Kidney (tissue), 14 donors: ENCODE data around the gene PHF21B. TPM values are rescaled to one million over a fixed set of nuclear protein-coding genes. Genes with fewer than 3 reads are reported as not detected.

Source experiments
- DNase-seq, 5 donors: peaks; one replicate each; pipeline ENCODE4 v3.0.0-alpha.2; 2013 to 2020
- FAIRE-seq: peaks from 2 replicates; lab custom pipeline; 2012; peaks lifted over from hg19 to GRCh38; lab: Jason Lieb, UNC
- H3K27ac ChIP-seq, 2 donors: one replicate each; pipeline ENCODE4 v1.7.0; 2013; ENCODE audit warnings: low read depth in 2 of 2, low read length in 2 of 2, inconsistent platforms in 1 of 2
- H3K27me3 ChIP-seq: one replicate; pipeline ENCODE4 v1.7.1; 2013; ENCODE audit warnings: low read length, inconsistent platforms; ENCODE audit not compliant: control insufficient read depth, insufficient read depth
- H3K36me3 ChIP-seq, 3 donors: one replicate each; pipeline versions ENCODE4 v1.7.0 to v1.7.1; 2013; ENCODE audit warnings: low read length in 3 of 3, control low read depth in 1 of 3, inconsistent platforms in 1 of 3; ENCODE audit not compliant: insufficient read depth in 3 of 3, control insufficient read depth in 2 of 3
- H3K4me1 ChIP-seq, 3 donors: one replicate each; pipeline versions ENCODE4 v1.7.0 to v1.7.1; 2013; ENCODE audit warnings: low read length in 3 of 3, inconsistent platforms in 1 of 3, low read depth in 1 of 3; ENCODE audit not compliant: control insufficient read depth in 2 of 3, insufficient read depth in 2 of 3
- H3K4me3 ChIP-seq, 3 donors: one replicate each; pipeline versions ENCODE4 v1.7.0 to v1.8.1; 2013; ENCODE audit warnings: low read length in 3 of 3, control low read depth in 1 of 3, inconsistent platforms in 1 of 3
- H3K9ac ChIP-seq, 3 donors: one replicate each; pipeline versions ENCODE4 v1.7.0 to v1.7.1; 2013; ENCODE audit warnings: low read length in 3 of 3, control low read depth in 1 of 3, inconsistent platforms in 1 of 3
- H3K9me3 ChIP-seq, 3 donors: one replicate each; pipeline versions ENCODE4 v1.7.0 to v1.7.1; 2013; ENCODE audit warnings: low read length in 3 of 3, control low read depth in 1 of 3, inconsistent platforms in 1 of 3; ENCODE audit not compliant: control insufficient read depth in 2 of 3, insufficient read depth in 1 of 3
- CTCF ChIP-seq: IDR thresholded peaks from 3 replicates; pipeline ENCODE4 v1.5.1; 2012; ENCODE audit warnings: mild to moderate bottlenecking, moderate library complexity, borderline replicate concordance; ENCODE audit not compliant: insufficient read depth; ENCODE audit errors: extremely low read depth
- intact Hi-C: fragments of 100-400 bp; cut with DNase I; formaldehyde crosslinking; loops from one replicate; pipeline ENCODE4 v1.11.1; 2022
- polyA plus RNA-seq: library from polyadenylated mRNA; stranded (reverse); fragments of 350-450 nt; fragmentation: Illumina TruSeq; extraction: RNeasy Lipid Tissue Mini Kit (QIAGEN cat#74804); gene quantifications from one replicate; pipeline ENCODE4 v1.2.3, GENCODE V29; 2014; ENCODE audit warnings: low read depth, low replicate concordance; ENCODE audit not compliant: insufficient read depth
- total RNA-seq: library from RNA; stranded (reverse); fragmentation: NEBNext Ultra II Directional; extraction: Animal tissue kit (Norgen Biotek cat#: 25700); gene quantifications from one replicate; pipeline ENCODE4 v1.2.1, GENCODE V29; 2021
- donor health status: control.
- donor health status: control.
- donor health status: control.
- donor health status: control.
- donor health status: control.
- donor health status: DM: yes; HTN: yes; CAD: no.
- donor health status: Normal renal cell carcinoma (clear cell type).

PHF21B gene
- total and polyA plus RNA-seq, 2 donors from 2014 or later, result 1.1 to 2.8 TPM

DNA sequence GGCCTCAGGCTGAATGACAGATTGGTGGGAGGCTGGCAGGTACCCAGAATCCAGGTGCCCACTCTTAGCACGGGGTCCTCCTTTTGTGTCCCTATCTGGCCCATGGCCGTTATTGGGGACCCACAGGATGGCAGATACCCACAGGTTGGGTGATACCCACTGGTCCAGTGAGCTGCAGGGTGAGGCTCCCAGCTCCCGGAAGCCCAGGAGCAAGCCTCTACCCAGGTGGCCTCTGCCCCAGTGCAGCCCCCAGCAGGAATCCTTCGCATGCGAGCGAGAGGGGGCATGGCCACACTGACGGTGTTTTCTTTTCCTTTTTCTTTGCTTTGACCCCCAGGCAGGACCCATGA lies 116.1 kb downstream of the PHF21B start:
- Histone ChIP-seq H3K4me1 (no peaks in the 10 kb centered on the region), H3K36me3 (no peaks in the 10 kb centered on the region), H3K9ac (no peak overlapping the region), H3K9me3 (no peaks in the 10 kb centered on the region), H3K4me3 (no peak overlapping the region), H3K27ac (no peak overlapping the region), H3K27me3 (no peaks in the 10 kb centered on the region)
- peak in 1 of 5 donors; percentile 56 for DNase-seq
- FAIRE-seq, result no peak
- TF ChIP-seq CTCF, result no peak
- intact Hi-C loops, result no loop called here

GRCh38 chr22:44892803-44893730 lies 116.7 kb downstream of the PHF21B start:
- no peak overlapping the region for H3K4me3 ChIP-seq
- intact Hi-C loops, result no loop called here
- FAIRE-seq (no peak), DNase-seq (peak in 1 of 5 donors; percentile 50)
- no peaks in the 10 kb centered on the region for H3K36me3 ChIP-seq
- H3K9me3 ChIP-seq, result no peaks in the 10 kb centered on the region
- TF ChIP-seq CTCF, result no peak
- no peaks in the 10 kb centered on the region for H3K4me1 ChIP-seq
- no peak overlapping the region for H3K9ac ChIP-seq
- no peaks in the 10 kb centered on the region for H3K27me3 ChIP-seq
- no peak overlapping the region for H3K27ac ChIP-seq

DNA sequence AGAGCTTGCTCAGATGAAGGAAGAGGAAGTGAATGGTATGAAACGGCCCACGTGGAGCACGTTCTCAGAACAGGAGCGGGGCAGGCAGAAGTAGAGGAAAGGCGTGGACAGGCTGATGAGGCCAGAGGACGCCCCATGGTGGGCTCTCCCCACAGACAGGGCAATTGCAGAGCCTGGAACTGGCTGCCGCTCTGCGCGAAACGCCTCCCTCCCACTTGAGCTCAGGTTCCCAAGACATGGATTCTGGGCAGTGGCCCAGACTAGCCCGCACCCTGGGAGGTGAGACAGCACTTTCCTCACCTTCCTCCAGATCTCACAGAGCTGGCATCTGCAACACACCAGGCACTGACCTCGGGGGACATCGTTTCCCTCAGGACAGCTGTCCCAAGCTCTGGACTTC lies 117.6 kb downstream of the PHF21B start:
- TF ChIP-seq CTCF, result no peak
- Histone ChIP-seq H3K4me1 (no peaks in the 10 kb centered on the region), H3K27me3 (no peaks in the 10 kb centered on the region), H3K27ac (no peak overlapping the region), H3K4me3 (no peak overlapping the region), H3K9ac (no peak overlapping the region), H3K9me3 (no peaks in the 10 kb centered on the region), H3K36me3 (no peaks in the 10 kb centered on the region)
- FAIRE-seq (no peak), DNase-seq (peak in 1 of 5 donors; percentile 33)
- intact Hi-C loops, result no loop called here
